Ovary (tissue), 9 donors: ENCODE measurements around the gene NUDT1. TPM values are rescaled to one million over a fixed set of nuclear protein-coding genes. Genes with fewer than 3 reads are reported as not detected.

Experiments
- DNase-seq, 5 donors: peaks; one replicate each; pipeline ENCODE4 v3.0.0-alpha.2; 2019 to 2020
- H3K27ac ChIP-seq, 2 donors: fragments of 200-600 bp; one replicate each; pipeline versions ENCODE4 v1.5.1 to v1.8.0; 2019 to 2022
- H3K27me3 ChIP-seq: fragments of 200-600 bp; one replicate; pipeline ENCODE4 v1.8.0; 2022
- H3K36me3 ChIP-seq: fragments of 200-600 bp; sonication (generic); one replicate; pipeline ENCODE4 v1.5.1; 2019
- H3K4me1 ChIP-seq: one replicate; pipeline ENCODE4 v1.8.1; 2013; ENCODE audit warnings: mild to moderate bottlenecking, moderate library complexity; ENCODE audit not compliant: insufficient read depth
- H3K4me3 ChIP-seq: fragments of 200-600 bp; sonication (generic); one replicate; pipeline ENCODE4 v1.5.1; 2017
- H3K9me3 ChIP-seq, 2 donors: fragments of 200-600 bp in 1 of 2; sonication (generic) in 1 of 2; one replicate each; pipeline versions ENCODE4 v1.5.1 to v1.8.1; 2013 to 2019; ENCODE audit warnings: mild to moderate bottlenecking in 1 of 2, moderate library complexity in 1 of 2
- EP300 ChIP-seq: sonication (generic); formaldehyde crosslinking; IDR thresholded peaks from one replicate; pipeline ENCODE4 v1.6.1; 2017; ENCODE audit warnings: antibody characterized with exemption
- POLR2A ChIP-seq: fragments of 450-650 bp; IDR thresholded peaks from one replicate; pipeline ENCODE4 v1.6.1; 2017; ENCODE audit warnings: antibody characterized with exemption, mild to moderate bottlenecking, moderate library complexity
- WGBS, 3 donors: extraction: QIAGEN DNeasy Blood & Tissue Kit in 1 of 3; methylation state at CpG; one replicate each; pipeline versions ENCODE4 v1.1.5 to v1.1.7; 2013 to 2017; 5-methylcytosine and 5-hydroxymethylcytosine counted together
- intact Hi-C, 4 donors: fragments of 100-400 bp; cut with DNase I; formaldehyde crosslinking; loops; one replicate each; pipeline versions ENCODE4 v1.11.0 to v1.15.1; 2022 to 2023
- polyA plus RNA-seq, 2 donors: library from polyadenylated mRNA; stranded (reverse); fragments of 200-250 nt in 1 of 2; fragments of 350-450 nt in 1 of 2; fragmentation: Illumina TruSeq in 1 of 2; extraction: RNeasy Lipid Tissue Mini Kit (QIAGEN cat#74804) in 1 of 2; gene quantifications; one replicate each; pipeline ENCODE4 v1.2.3, GENCODE V29; 2013 to 2014
- total RNA-seq, 7 donors: library from RNA; depleted of rRNA in 2 of 7; stranded (reverse); fragments of >200 nt in 2 of 7; fragmentation: NEBNext Ultra II Directional in 3 of 7; extraction: Animal tissue kit (Norgen Biotek cat#: 25700) in 3 of 7; gene quantifications; one replicate each; pipeline versions ENCODE4 v1.1.0 to v1.2.4, GENCODE V29; 2016 to 2023
- TF ChIP-seq, protein P1 (sequence below), 3 donors: fragments of 450-650 bp in 2 of 3; fragments of 200-600 bp in 1 of 3; IDR thresholded peaks; one replicate each; pipeline versions ENCODE4 v1.5.1 to v1.8.0; 2016 to 2022; ENCODE audit warnings: antibody characterized with exemption in 3 of 3, mild to moderate bottlenecking in 1 of 3
- donor health status: DM: no; HTN: no; CAD: no; lungs with moderate emphysema.
- donor health status: DM: no; HTN: no; CAD: no.
- donor health status: Bipolar disorder and iron deficiency.
- donor health status: DM: yes; HTN: yes; CAD: no.
- donor health status: DM: no; HTN: no; CAD: no.
- donor health status: DM: yes; HTN: yes; CAD: no.

Gene NUDT1
- total and polyA plus RNA-seq, 9 donors: 2.3 to 15.6 (median 9.1) TPM

DNA sequence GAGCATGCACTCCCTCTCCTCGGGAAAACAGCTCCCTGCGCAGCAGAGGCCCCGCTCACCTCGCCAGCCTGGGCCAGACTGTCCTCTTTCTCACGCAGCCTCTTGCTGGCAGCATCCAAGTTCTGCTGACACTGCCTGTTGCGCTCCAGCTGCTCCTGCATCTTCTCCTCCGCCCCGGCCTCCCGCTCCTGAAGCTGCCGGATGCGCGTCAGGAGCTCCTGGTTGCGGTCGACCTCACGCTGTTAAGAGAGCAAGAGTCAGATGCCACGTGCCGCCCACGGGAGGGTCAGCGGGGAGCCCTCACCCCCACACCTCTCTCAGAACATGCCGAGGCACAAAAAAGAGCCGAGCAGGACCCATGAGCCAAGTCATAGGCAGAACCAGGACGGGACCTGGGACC is 19.5 kb upstream of the NUDT1 start:
- no peaks in the 10 kb centered on the region for H3K4me1 ChIP-seq
- 56 to 84% (median 70%) methylated on average over 22 of the region's 22 CpGs for WGBS, 3 donors
- no peak for TF ChIP-seq EP300
- no peak for TF ChIP-seq POLR2A
- TF ChIP-seq, protein P1, sequence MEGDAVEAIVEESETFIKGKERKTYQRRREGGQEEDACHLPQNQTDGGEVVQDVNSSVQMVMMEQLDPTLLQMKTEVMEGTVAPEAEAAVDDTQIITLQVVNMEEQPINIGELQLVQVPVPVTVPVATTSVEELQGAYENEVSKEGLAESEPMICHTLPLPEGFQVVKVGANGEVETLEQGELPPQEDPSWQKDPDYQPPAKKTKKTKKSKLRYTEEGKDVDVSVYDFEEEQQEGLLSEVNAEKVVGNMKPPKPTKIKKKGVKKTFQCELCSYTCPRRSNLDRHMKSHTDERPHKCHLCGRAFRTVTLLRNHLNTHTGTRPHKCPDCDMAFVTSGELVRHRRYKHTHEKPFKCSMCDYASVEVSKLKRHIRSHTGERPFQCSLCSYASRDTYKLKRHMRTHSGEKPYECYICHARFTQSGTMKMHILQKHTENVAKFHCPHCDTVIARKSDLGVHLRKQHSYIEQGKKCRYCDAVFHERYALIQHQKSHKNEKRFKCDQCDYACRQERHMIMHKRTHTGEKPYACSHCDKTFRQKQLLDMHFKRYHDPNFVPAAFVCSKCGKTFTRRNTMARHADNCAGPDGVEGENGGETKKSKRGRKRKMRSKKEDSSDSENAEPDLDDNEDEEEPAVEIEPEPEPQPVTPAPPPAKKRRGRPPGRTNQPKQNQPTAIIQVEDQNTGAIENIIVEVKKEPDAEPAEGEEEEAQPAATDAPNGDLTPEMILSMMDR (IDR thresholded peaks at IDR 0.05): no peak
- intact Hi-C loops: no loop called here
- no peaks in the 10 kb centered on the region for H3K27me3 ChIP-seq
- DNase-seq: no peak
- H3K36me3 ChIP-seq: no peaks in the 10 kb centered on the region
- no peaks in the 10 kb centered on the region for H3K9me3 ChIP-seq
- H3K4me3 ChIP-seq: no peak overlapping the region
- no peak overlapping the region for H3K27ac ChIP-seq

DNA sequence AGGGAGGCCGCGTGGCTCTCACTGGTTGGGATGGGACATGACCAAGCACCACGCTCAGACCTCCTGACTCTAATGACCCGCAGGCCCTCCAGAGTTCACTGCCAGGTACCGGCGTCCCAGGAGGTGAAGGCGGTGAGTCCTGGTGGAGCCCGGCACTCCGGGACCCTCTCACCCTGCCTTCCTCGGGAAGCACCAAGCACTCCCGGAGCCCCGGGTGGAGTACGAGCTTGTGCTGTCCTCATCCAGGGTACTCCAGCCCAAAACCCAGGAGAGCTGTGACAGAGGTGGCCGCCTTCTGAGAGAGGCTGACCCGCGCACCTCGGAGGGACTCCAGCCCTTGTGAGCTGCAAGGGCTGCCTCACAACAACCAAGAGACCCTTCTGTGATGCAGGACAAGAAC is 18.7 kb upstream of the NUDT1 start:
- Histone ChIP-seq H3K27ac (no peak overlapping the region), H3K9me3 (no peaks in the 10 kb centered on the region), H3K36me3 (no peaks in the 10 kb centered on the region), H3K4me1 (no peaks in the 10 kb centered on the region), H3K4me3 (no peak overlapping the region), H3K27me3 (no peaks in the 10 kb centered on the region)
- TF ChIP-seq, protein P1 (IDR thresholded peaks at IDR 0.05): no peak
- TF ChIP-seq EP300 (no peak), POLR2A (no peak)
- intact Hi-C loops: no loop called here
- DNase-seq: no peak
- 86 to 90% (median 89%) methylated on average over 12 to 17 of the region's 17 CpGs for WGBS, 3 donors

DNA sequence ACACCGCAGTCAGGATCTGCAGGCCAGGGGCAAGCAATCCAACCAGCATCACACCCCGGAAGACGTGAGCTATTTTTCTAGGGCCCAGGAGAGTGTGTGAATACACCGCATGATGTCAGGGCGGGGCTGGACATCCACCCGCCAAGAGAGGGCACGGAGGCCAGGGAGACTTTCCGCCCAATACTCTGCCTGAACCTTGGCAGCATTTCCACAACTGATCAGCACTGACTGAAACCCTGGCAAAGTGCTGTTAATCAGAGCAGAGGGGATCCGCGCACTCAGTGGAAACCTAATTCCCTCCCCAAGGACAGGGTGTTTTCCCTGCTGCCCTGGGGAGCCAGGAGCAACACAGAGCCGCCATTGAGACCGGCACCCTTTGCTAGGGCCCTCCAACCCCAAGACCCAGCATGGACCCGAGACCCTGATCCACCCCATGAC is 17.5 kb upstream of the NUDT1 start:
- Histone ChIP-seq H3K4me1 (no peaks in the 10 kb centered on the region), H3K36me3 (no peaks in the 10 kb centered on the region), H3K4me3 (no peak overlapping the region), H3K27me3 (no peaks in the 10 kb centered on the region), H3K27ac (no peak overlapping the region), H3K9me3 (no peaks in the 10 kb centered on the region)
- WGBS, 3 donors: 84 to 94% (median 89%) methylated on average over 13 of the region's 13 CpGs
- TF ChIP-seq, protein P1 (IDR thresholded peaks at IDR 0.05): no peak
- no peak for TF ChIP-seq POLR2A
- TF ChIP-seq EP300: no peak
- DNase-seq: no peak
- intact Hi-C loops: no loop called here

DNA sequence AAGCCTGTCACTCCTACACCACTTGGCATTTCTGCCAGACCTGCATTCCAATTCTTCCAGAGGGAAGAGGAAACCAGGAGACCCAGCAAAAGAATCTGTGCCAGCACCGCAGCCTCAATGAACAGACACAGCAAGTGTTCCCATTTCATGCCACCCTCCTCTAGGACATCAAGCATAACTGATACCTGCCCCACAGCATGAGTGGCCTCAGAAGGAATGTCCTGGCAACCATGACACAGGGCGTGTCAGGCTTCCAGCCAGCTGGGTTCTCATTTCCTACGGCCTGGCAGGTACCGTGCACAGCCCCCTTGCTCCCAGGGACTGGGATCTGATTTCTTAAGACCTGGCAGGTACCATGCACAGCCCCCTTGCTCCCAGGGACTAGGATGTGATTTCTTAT is 17.1 kb upstream of the NUDT1 start:
- Histone ChIP-seq H3K27me3 (no peaks in the 10 kb centered on the region), H3K36me3 (no peaks in the 10 kb centered on the region), H3K27ac (no peak overlapping the region), H3K4me1 (no peaks in the 10 kb centered on the region), H3K4me3 (no peak overlapping the region), H3K9me3 (no peaks in the 10 kb centered on the region)
- 80 to 98% (median 90%) methylated on average over 4 of the region's 4 CpGs for WGBS, 3 donors
- DNase-seq: no peak
- intact Hi-C loops: no loop called here
- no peak for TF ChIP-seq EP300
- TF ChIP-seq POLR2A: no peak
- TF ChIP-seq, protein P1 (IDR thresholded peaks at IDR 0.05): no peak
